GM19452 (cell line): ENCODE results near the gene LIMA1.
"Not testable (repeated sequence)": the region's sequence is repeated elsewhere in the genome, so short reads cannot be mapped to it uniquely, and the experiment has no call there.

ENCODE experiments used
- ATAC-seq: cut with Tn5 transposase; IDR thresholded peaks from one replicate; pipeline ENCODE4 v1.9.1; 2021; ENCODE audit not compliant: unreplicated experiment

Gene LIMA1

GRCh38 chr12:50154947-50155346 lies 128.4 kb downstream of the LIMA1 start:
- ATAC-seq, result not testable (repeated sequence)

- no peak for ATAC-seq
Observed at GRCh38 chr12:50151047-50151687, 132.2 kb downstream of the LIMA1 start.

GRCh38 chr12:50149311-50149710 lies 134.0 kb downstream of the LIMA1 start:
- no peak for ATAC-seq

- not testable (repeated sequence) for ATAC-seq
Observed at GRCh38 chr12:50148011-50148410, 135.3 kb downstream of the LIMA1 start.

GRCh38 chr12:50147281-50147680 lies 136.0 kb downstream of the LIMA1 start:
- no peak for ATAC-seq

- no peak for ATAC-seq
Observed at GRCh38 chr12:50145439-50145838, 137.9 kb downstream of the LIMA1 start.

GRCh38 chr12:50142993-50143392 lies 140.3 kb downstream of the LIMA1 start:
- no peak for ATAC-seq

- ATAC-seq, result no peak
Observed at GRCh38 chr12:50132505-50133135, 150.7 kb downstream of the LIMA1 start.

- ATAC-seq, result no peak
Observed at GRCh38 chr12:50129290-50129689, 154.0 kb downstream of the LIMA1 start.

- ATAC-seq, result no peak
Observed at GRCh38 chr12:50127546-50127945, 155.8 kb downstream of the LIMA1 start.
